OCI-LY3 (cell line): ENCODE measurements around the gene RAB37.

ENCODE experiments used
- H2AFZ ChIP-seq: fragments of 200-600, 300-600 bp; shearing (Covaris generic); 2 replicates; pipeline ENCODE4 v1.6.0; 2014; ENCODE audit warnings: antibody characterized with exemption, low read depth, low read length
- H3K27ac ChIP-seq: fragments of 200-600, 300-600 bp; sonication (generic); 2 replicates; pipeline ENCODE4 v1.5.1; 2014; ENCODE audit warnings: mild to moderate bottlenecking, low read length, moderate library complexity, mixed read lengths
- H3K27me3 ChIP-seq: fragments of 200-600, 300-600 bp; sonication (generic); 2 replicates; pipeline ENCODE4 v1.6.1; 2014; ENCODE audit warnings: low read depth, low read length, mixed read lengths
- H3K36me3 ChIP-seq: fragments of 200-600, 300-600 bp; sonication (generic); replicated peaks from 2 replicates; pipeline ENCODE3; 2014; ENCODE audit warnings: low read depth, low read length, mixed read lengths
- H3K4me1 ChIP-seq: fragments of 300-600, 200-600 bp; sonication (generic); 2 replicates; pipeline ENCODE4 v1.6.1; 2014; ENCODE audit warnings: low read length, mixed read lengths
- H3K4me2 ChIP-seq: fragments of 200-600, 300-600 bp; sonication (generic); 2 replicates; pipeline ENCODE4 v1.6.1; 2014; ENCODE audit warnings: low read length, mixed read lengths
- H3K4me3 ChIP-seq: fragments of 300-600, 200-600 bp; sonication (generic); 2 replicates; pipeline ENCODE4 v1.5.1; 2014; ENCODE audit warnings: antibody characterized with exemption, mild to moderate bottlenecking, low read length, moderate library complexity
- H3K79me2 ChIP-seq: fragments of 300-600, 200-600 bp; shearing (Covaris generic); 2 replicates; pipeline ENCODE4 v1.6.1; 2014; ENCODE audit warnings: mild to moderate bottlenecking, low read length, mixed read lengths
- H3K9ac ChIP-seq: fragments of 300-600, 200-600 bp; shearing (Covaris generic); 2 replicates; pipeline ENCODE4 v1.6.0; 2014; ENCODE audit warnings: mild to moderate bottlenecking, low read length, moderate library complexity
- H3K9me3 ChIP-seq: fragments of 200-600, 300-600 bp; shearing (Covaris generic); 2 replicates; pipeline ENCODE4 v1.6.1; 2014; ENCODE audit warnings: low read length, mixed read lengths; ENCODE audit not compliant: insufficient read depth
- H4K20me1 ChIP-seq: fragments of 200-600, 300-600 bp; sonication (generic); 2 replicates; pipeline ENCODE4 v1.6.1; 2016; ENCODE audit warnings: low read length, mixed read lengths; ENCODE audit not compliant: insufficient read depth
- CTCF ChIP-seq: fragments of 200-600, 300-600 bp; sonication (generic); IDR thresholded peaks from 2 replicates; pipeline ENCODE4 v1.5.1; 2014; ENCODE audit warnings: antibody characterized with exemption, low read length, low read depth
- EZH2phosphoT487 ChIP-seq: fragments of 200-600 bp; shearing (Covaris generic); IDR thresholded peaks from 2 replicates; pipeline ENCODE4 v1.6.1; 2018; ENCODE audit warnings: antibody characterized with exemption, mixed run types, low read depth

Gene RAB37

GRCh38 chr17:74729866-74730265, 7.2 kb upstream of the RAB37 start:
- no peak overlapping the region for H3K4me3 ChIP-seq
- H3K9me3 ChIP-seq, result peaks cover 5% of the 10 kb centered on the region; the same call in 1 of the 2 replicates
- no peak overlapping the region for H3K9ac ChIP-seq
- H3K4me2 ChIP-seq, result no peak overlapping the region
- H2AFZ ChIP-seq, result no peak overlapping the region
- H3K36me3 ChIP-seq, result no peaks in the 10 kb centered on the region
- no peaks in the 10 kb centered on the region for H3K79me2 ChIP-seq
- H4K20me1 ChIP-seq, result no peaks in the 10 kb centered on the region
- no peak overlapping the region for H3K27ac ChIP-seq
- H3K27me3 ChIP-seq, result peaks cover 2% of the 10 kb centered on the region; the same call in 1 of the 2 replicates
- no peaks in the 10 kb centered on the region for H3K4me1 ChIP-seq
- TF ChIP-seq CTCF (no peak), EZH2phosphoT487 (no peak)

- H3K4me1 ChIP-seq, result no peaks in the 10 kb centered on the region
- H3K27ac ChIP-seq, result no peak overlapping the region
- H3K27me3 ChIP-seq, result peaks cover 2% of the 10 kb centered on the region; the same call in 1 of the 2 replicates
- H3K4me3 ChIP-seq, result no peak overlapping the region
- H3K4me2 ChIP-seq, result no peak overlapping the region
- peaks cover 5% of the 10 kb centered on the region; the same call in 1 of the 2 replicates for H3K9me3 ChIP-seq
- H3K36me3 ChIP-seq, result no peaks in the 10 kb centered on the region
- no peaks in the 10 kb centered on the region for H3K79me2 ChIP-seq
- no peak overlapping the region for H3K9ac ChIP-seq
- H2AFZ ChIP-seq, result no peak overlapping the region
- H4K20me1 ChIP-seq, result no peaks in the 10 kb centered on the region
- TF ChIP-seq EZH2phosphoT487 (no peak), CTCF (no peak)
Observed at GRCh38 chr17:74730491-74731346, 6.3 kb upstream of the RAB37 start.

GRCh38 chr17:74731347-74731605, 5.8 kb upstream of the RAB37 start:
- TF ChIP-seq EZH2phosphoT487, result no peak
- TF ChIP-seq CTCF, result no peak

GRCh38 chr17:74732042-74732867, 4.8 kb upstream of the RAB37 start:
- Histone ChIP-seq H3K4me3 (no peak overlapping the region), H3K9ac (no peak overlapping the region), H2AFZ (no peak overlapping the region), H3K4me2 (no peak overlapping the region), H4K20me1 (no peaks in the 10 kb centered on the region), H3K36me3 (no peaks in the 10 kb centered on the region), H3K27ac (no peak overlapping the region), H3K79me2 (no peaks in the 10 kb centered on the region), H3K9me3 (peaks cover 5% of the 10 kb centered on the region; the same call in 1 of the 2 replicates), H3K4me1 (no peaks in the 10 kb centered on the region), H3K27me3 (peaks cover 2% of the 10 kb centered on the region)
- TF ChIP-seq EZH2phosphoT487 (no peak), CTCF (no peak)

More at GRCh38 chr17:74731347-74731605, 5.8 kb upstream of the RAB37 start:
- Histone ChIP-seq H3K9ac (no peak overlapping the region), H3K9me3 (peaks cover 5% of the 10 kb centered on the region; the same call in 1 of the 2 replicates), H3K79me2 (no peaks in the 10 kb centered on the region), H3K27ac (no peak overlapping the region), H3K36me3 (no peaks in the 10 kb centered on the region), H3K4me3 (no peak overlapping the region), H2AFZ (no peak overlapping the region), H3K4me1 (no peaks in the 10 kb centered on the region), H3K27me3 (peaks cover 2% of the 10 kb centered on the region), H3K4me2 (no peak overlapping the region), H4K20me1 (no peaks in the 10 kb centered on the region)
